K562 (cell line): ENCODE data around the gene NPM3. TPM values are rescaled to one million over a fixed set of nuclear protein-coding genes. Genes with fewer than 3 reads are reported as not detected.

Source experiments
- DMBX1 ChIP-seq: fragments of 250-450 bp; sonication (Bioruptor Pico); IDR thresholded peaks from 2 replicates; pipeline ENCODE4 v1.8.0; 2022; ENCODE audit warnings: inconsistent platforms, mild to moderate bottlenecking, moderate library complexity, borderline replicate concordance
- HLTF ChIP-seq: fragments of 450-650 bp; IDR thresholded peaks from 2 replicates; pipeline ENCODE4 v1.6.1; 2016
- HNRNPUL1 ChIP-seq: fragments of 200-400 bp; formaldehyde crosslinking; IDR thresholded peaks from 2 replicates; pipeline ENCODE4 v1.6.1; 2017; ENCODE audit warnings: low read length
- SMAD1 ChIP-seq: fragments of 150-350 bp; IDR thresholded peaks from 2 replicates; pipeline ENCODE4 v1.6.1; 2014; ENCODE audit warnings: low read length, low read depth; ENCODE audit not compliant: partially characterized antibody
- ZNF41 ChIP-seq: fragments of 250-450 bp; sonication (Bioruptor Pico); conservative IDR thresholded peaks from 2 replicates; pipeline ENCODE4 v1.4.0; 2020; ENCODE audit warnings: mild to moderate bottlenecking
- polyA plus RNA-seq, 8 experiments: library from polyadenylated mRNA; depleted of rRNA in 4 of 8; stranded (reverse) in 5 of 8; unstranded in 3 of 8; fragments of >200 nt; fragmentation: Nextera tagmentation in 2 of 8; fragmentation: Illumina TruSeq in 1 of 8; extraction: Ambion mirVana in 2 of 8; extraction: Trizol in 1 of 8; gene quantifications; 2 replicates each; pipeline versions ENCODE4 v1.2.1 to v1.2.3, GENCODE V29; 2011 to 2014; ENCODE audit warnings: inconsistent platforms in 1 of 8, missing spikeins in 1 of 8
- total RNA-seq, 7 experiments: library from RNA; depleted of rRNA in 6 of 7; stranded (reverse); fragments of >200 nt in 6 of 7; fragmentation: Illumina TruSeq in 2 of 7; extraction: Trizol in 2 of 7; gene quantifications; 2 replicates each; pipeline versions ENCODE4 v1.2.1 to v1.2.3, GENCODE V29; 2011 to 2021; ENCODE audit warnings: low replicate concordance in 1 of 7
- TF ChIP-seq, protein P1 (sequence below): fragments of 450-650 bp; conservative IDR thresholded peaks from 2 replicates; pipeline ENCODE4 v1.6.1; 2016; ENCODE audit warnings: missing genetic modification characterization, low read depth, mild to moderate bottlenecking, control low read depth, missing compliant biosample characterization
- TF ChIP-seq, protein P2 (sequence below): fragments of 250-450 bp; sonication (Bioruptor Pico); IDR thresholded peaks from 2 replicates; pipeline ENCODE4 v1.4.0; 2020; ENCODE audit warnings: mild to moderate bottlenecking, moderate library complexity, borderline replicate concordance
- TF ChIP-seq, protein P3 (sequence below): sonication (generic); formaldehyde crosslinking; IDR thresholded peaks from 2 replicates; pipeline ENCODE4 v1.8.1; 2023; ENCODE audit warnings: missing genetic modification reagents, mild to moderate bottlenecking, borderline replicate concordance

NPM3 gene
- total and polyA plus RNA-seq, 9 of the 15 experiments (the other 6 are each of a cell fraction or from before 2014, with no cell fraction given) = 15.2 to 239 (median 114) TPM

DNA sequence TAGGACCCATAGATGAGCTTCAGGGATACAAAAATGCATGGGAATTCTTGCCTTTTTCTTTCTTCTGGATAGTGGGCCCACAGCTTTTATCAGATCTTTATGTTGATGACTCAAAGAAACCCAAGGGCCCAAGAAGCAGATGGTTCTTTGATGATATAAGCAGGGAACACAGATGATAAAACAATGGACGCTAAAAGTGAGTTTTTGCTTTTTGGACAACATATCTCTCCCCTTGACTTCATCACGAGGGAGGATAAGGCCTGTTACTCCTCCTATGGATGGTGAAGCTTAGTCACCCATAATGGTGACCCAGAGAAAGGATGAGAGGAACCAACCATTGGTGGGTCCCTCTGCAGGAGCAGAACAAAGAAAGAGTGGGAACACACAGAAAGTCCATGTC, 41.5 kb upstream of the NPM3 start (continued):
- TF ChIP-seq, protein P1, sequence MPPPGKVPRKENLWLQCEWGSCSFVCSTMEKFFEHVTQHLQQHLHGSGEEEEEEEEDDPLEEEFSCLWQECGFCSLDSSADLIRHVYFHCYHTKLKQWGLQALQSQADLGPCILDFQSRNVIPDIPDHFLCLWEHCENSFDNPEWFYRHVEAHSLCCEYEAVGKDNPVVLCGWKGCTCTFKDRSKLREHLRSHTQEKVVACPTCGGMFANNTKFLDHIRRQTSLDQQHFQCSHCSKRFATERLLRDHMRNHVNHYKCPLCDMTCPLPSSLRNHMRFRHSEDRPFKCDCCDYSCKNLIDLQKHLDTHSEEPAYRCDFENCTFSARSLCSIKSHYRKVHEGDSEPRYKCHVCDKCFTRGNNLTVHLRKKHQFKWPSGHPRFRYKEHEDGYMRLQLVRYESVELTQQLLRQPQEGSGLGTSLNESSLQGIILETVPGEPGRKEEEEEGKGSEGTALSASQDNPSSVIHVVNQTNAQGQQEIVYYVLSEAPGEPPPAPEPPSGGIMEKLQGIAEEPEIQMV (tag) = no peak
- TF ChIP-seq HLTF = no peak
- TF ChIP-seq SMAD1 = no peak
- TF ChIP-seq DMBX1 (CRISPR knock-in tag) = no peak
- no peak for TF ChIP-seq HNRNPUL1
- TF ChIP-seq, protein P2, sequence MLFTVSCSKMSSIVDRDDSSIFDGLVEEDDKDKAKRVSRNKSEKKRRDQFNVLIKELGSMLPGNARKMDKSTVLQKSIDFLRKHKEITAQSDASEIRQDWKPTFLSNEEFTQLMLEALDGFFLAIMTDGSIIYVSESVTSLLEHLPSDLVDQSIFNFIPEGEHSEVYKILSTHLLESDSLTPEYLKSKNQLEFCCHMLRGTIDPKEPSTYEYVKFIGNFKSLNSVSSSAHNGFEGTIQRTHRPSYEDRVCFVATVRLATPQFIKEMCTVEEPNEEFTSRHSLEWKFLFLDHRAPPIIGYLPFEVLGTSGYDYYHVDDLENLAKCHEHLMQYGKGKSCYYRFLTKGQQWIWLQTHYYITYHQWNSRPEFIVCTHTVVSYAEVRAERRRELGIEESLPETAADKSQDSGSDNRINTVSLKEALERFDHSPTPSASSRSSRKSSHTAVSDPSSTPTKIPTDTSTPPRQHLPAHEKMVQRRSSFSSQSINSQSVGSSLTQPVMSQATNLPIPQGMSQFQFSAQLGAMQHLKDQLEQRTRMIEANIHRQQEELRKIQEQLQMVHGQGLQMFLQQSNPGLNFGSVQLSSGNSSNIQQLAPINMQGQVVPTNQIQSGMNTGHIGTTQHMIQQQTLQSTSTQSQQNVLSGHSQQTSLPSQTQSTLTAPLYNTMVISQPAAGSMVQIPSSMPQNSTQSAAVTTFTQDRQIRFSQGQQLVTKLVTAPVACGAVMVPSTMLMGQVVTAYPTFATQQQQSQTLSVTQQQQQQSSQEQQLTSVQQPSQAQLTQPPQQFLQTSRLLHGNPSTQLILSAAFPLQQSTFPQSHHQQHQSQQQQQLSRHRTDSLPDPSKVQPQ (CRISPR knock-in tag) = no peak
- no peak for TF ChIP-seq ZNF41 (CRISPR knock-in tag)
- TF ChIP-seq, protein P3, sequence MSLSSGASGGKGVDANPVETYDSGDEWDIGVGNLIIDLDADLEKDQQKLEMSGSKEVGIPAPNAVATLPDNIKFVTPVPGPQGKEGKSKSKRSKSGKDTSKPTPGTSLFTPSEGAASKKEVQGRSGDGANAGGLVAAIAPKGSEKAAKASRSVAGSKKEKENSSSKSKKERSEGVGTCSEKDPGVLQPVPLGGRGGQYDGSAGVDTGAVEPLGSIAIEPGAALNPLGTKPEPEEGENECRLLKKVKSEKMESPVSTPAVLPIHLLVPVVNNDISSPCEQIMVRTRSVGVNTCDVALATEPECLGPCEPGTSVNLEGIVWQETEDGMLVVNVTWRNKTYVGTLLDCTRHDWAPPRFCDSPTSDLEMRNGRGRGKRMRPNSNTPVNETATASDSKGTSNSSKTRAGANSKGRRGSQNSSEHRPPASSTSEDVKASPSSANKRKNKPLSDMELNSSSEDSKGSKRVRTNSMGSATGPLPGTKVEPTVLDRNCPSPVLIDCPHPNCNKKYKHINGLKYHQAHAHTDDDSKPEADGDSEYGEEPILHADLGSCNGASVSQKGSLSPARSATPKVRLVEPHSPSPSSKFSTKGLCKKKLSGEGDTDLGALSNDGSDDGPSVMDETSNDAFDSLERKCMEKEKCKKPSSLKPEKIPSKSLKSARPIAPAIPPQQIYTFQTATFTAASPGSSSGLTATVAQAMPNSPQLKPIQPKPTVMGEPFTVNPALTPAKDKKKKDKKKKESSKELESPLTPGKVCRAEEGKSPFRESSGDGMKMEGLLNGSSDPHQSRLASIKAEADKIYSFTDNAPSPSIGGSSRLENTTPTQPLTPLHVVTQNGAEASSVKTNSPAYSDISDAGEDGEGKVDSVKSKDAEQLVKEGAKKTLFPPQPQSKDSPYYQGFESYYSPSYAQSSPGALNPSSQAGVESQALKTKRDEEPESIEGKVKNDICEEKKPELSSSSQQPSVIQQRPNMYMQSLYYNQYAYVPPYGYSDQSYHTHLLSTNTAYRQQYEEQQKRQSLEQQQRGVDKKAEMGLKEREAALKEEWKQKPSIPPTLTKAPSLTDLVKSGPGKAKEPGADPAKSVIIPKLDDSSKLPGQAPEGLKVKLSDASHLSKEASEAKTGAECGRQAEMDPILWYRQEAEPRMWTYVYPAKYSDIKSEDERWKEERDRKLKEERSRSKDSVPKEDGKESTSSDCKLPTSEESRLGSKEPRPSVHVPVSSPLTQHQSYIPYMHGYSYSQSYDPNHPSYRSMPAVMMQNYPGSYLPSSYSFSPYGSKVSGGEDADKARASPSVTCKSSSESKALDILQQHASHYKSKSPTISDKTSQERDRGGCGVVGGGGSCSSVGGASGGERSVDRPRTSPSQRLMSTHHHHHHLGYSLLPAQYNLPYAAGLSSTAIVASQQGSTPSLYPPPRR (CRISPR knock-in tag) = no peak
